Epithelial cell of proximal tubule (primary cell): Measurements from ENCODE around the gene RXFP4. TPM values are rescaled to one million over a fixed set of nuclear protein-coding genes. Genes with fewer than 3 reads are reported as not detected.
A peak's percentile ranks its signal among the peaks of the same experiment; 100 is the strongest.
"Not testable (repeated sequence)": the region's sequence is repeated elsewhere in the genome, so short reads cannot be mapped to it uniquely, and the experiment has no call there.

Source experiments
- DNase-seq: peaks from one replicate; pipeline ENCODE4 v3.0.0-alpha.2; 2011; ENCODE audit warnings: low read depth
- H3K4me3 ChIP-seq: 2 replicates; pipeline ENCODE4 v1.5.1; 2011; ENCODE audit warnings: low read depth, mild to moderate bottlenecking, low read length
- total RNA-seq: library from RNA; depleted of rRNA; stranded (reverse); fragments of >200 nt; gene quantifications from 2 replicates; pipeline ENCODE4 v1.2.3, GENCODE V29; 2015
- TF ChIP-seq, protein P1 (sequence below): conservative IDR thresholded peaks from 2 replicates; pipeline ENCODE4 v1.5.1; 2012; ENCODE audit warnings: low read depth, mild to moderate bottlenecking, low read length

The RXFP4 gene
- total RNA-seq, 1 donor from 2014 or later = not detected

DNA sequence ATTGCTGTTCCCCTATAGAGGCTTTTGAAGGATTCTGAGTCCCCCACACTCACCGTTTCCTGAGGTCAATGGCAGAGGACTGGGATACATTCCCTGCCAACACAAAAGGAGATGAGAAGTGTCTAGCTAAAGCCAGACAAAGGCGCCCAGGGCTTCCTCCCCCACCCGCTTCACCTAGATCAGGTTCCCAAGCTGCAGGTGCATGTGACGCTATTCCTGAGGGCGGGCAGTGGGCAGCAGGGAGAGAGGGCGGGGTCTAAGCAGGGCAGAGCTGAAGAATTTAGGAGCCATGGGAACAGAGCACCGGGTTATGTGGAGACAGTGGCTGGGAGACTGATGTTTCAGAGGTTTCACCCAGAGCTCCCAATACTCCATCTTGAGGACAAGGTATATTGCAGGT is 42.9 kb downstream of the RXFP4 start:
- TF ChIP-seq, protein P1, sequence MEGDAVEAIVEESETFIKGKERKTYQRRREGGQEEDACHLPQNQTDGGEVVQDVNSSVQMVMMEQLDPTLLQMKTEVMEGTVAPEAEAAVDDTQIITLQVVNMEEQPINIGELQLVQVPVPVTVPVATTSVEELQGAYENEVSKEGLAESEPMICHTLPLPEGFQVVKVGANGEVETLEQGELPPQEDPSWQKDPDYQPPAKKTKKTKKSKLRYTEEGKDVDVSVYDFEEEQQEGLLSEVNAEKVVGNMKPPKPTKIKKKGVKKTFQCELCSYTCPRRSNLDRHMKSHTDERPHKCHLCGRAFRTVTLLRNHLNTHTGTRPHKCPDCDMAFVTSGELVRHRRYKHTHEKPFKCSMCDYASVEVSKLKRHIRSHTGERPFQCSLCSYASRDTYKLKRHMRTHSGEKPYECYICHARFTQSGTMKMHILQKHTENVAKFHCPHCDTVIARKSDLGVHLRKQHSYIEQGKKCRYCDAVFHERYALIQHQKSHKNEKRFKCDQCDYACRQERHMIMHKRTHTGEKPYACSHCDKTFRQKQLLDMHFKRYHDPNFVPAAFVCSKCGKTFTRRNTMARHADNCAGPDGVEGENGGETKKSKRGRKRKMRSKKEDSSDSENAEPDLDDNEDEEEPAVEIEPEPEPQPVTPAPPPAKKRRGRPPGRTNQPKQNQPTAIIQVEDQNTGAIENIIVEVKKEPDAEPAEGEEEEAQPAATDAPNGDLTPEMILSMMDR = no peak
- no peak overlapping the region for H3K4me3 ChIP-seq
- no peak for DNase-seq

DNA sequence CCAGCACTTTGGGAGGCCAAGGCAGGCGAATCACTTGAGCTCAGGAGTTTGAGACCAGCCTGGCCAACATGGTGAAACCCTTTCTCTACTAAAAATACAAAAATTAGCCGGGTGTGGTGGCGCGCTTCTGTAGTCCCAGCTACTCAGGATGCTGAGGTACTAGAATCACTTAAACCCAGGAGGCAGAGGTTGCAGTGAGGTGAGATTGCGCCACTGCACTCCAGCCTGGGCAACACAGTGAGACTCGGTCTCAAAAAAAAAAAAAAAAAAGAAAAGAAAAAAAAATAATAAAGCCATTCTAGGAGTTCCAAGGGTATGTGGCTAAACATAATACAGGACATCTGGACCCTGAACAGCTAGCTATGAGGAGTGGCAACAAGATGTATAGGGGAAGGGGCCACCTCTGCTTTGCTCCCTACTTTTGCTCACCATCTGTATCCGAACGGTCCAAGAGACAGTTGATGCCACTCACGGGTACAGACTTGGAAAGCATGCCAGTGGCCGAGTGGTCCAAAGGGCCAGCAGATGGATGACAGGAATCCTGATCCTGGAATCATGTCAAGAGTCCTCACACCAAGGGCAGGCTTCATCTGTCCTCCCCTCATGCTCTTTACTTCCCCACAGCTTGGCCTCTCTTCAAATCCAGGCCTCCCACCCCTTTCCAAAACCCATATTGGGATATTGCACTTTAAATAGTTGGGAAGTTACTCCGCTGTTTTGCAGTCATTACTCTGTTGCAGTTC is 43.6 kb downstream of the RXFP4 start:
- not testable (repeated sequence) for DNase-seq, H3K4me3 ChIP-seq

DNA sequence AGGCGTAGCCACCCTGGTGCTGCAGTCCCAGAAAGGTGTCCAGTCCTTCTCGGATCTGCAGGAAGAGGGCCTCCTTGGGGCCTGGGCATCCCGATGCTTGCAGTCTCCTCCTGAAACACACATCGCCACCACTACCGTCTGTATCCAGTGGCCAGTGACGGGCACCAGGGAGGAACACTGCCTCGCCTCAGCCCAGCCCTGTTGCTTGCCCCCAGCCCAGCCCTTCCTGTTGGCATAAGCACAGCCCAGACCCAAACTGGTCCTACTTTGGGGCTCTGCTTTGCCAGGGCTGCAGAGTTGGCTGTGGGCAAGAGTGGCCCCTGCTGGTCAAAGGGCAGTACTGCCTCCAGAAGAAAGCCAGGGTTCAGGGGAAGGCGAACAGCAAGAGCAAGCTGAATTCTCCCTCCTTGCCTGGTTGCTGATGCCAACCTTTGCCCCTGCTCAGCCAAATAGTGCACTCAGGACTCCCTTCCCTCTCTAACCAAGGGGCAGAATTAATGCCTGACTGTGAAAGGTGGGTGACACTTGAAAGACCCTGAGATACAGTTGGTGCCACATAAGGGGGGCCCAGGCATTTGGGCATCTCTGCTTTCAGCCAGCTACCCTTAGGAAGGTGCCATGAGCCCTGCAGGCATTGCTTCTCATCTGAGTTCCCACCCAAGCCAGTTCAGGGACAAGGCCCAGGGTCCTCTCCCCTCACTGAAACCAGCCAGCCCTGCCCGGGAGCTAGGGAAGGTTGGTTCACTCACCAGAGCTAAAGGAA is 48.0 kb downstream of the RXFP4 start:
- TF ChIP-seq, protein P1 = peak; percentile 98
- no peak for DNase-seq
- H3K4me3 ChIP-seq = no peak overlapping the region

DNA sequence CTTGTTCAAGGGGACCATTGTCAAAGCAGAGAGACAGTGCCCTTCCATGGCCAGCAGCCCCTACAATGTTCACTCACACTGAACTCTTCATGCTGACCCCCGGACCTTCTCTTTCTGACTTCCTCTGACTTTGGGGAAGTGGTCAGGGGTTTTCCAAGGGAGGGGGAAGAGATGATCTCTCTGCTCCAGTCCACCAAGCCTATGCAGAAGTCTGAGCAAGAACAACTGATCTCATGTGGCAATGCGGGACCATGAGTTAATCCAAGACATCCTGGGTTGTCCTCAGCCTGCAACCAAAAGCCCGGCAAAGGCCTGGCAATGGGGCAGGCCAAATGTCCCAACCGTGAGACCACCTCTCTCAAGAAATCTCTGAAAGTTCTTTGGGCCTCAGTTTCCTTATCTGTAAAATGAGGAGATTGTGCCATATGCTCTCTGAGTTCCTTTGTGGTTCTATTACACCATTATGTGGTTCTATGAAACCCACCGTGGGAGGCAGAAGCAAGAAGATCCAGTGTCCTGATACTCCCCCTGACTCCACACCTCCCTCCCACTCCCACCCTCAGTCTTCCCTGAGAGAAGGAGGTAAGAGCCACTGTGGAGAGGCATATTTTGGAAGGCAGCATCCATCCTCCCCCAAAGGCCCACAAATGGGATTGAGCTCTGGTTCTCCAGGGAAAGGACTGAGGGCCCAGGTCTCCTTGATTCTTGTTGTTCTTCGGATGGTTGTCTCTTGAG is 48.7 kb downstream of the RXFP4 start:
- TF ChIP-seq, protein P1 = no peak
- no peak for DNase-seq

More for the DNA sequence above, 48.7 kb downstream of the RXFP4 start:
- no peak overlapping the region for H3K4me3 ChIP-seq

Other genes with a start within 250 kb of the RXFP4 start
- 13.9 and 22.7 TPM in 2 replicates for gene GON4L, start 84.4 kb upstream of the RXFP4 start, total RNA-seq
- gene SYT11, start 82.1 kb upstream of the RXFP4 start, total RNA-seq = 13.2 and 15.4 TPM in 2 replicates
- 16.3 and 17.6 TPM in 2 replicates for gene RIT1, start 30.3 kb upstream of the RXFP4 start, total RNA-seq
- gene KHDC4, start 7.2 kb upstream of the RXFP4 start, total RNA-seq = 30.8 and 36.7 TPM in 2 replicates
- 62.5 and 89.7 TPM in 2 replicates for gene ARHGEF2, start 36.9 kb downstream of the RXFP4 start, total RNA-seq
- gene SSR2, start 79.3 kb downstream of the RXFP4 start, total RNA-seq = 450 and 635 TPM in 2 replicates
- gene UBQLN4, start 112.2 kb downstream of the RXFP4 start, total RNA-seq = 28.2 and 29.7 TPM in 2 replicates
- gene LAMTOR2, start 113.1 kb downstream of the RXFP4 start, total RNA-seq = 94.8 and 97.0 TPM in 2 replicates
- gene RAB25, start 119.5 kb downstream of the RXFP4 start, total RNA-seq = 17.8 and 47.5 TPM in 2 replicates
- gene MEX3A, start 140.8 kb downstream of the RXFP4 start, total RNA-seq = 14.8 and 19.0 TPM in 2 replicates
- gene LMNA, start 173.1 kb downstream of the RXFP4 start, total RNA-seq = 358 and 433 TPM in 2 replicates
- 1.4 and 3.5 TPM in 2 replicates for gene SEMA4A, start 211.9 kb downstream of the RXFP4 start, total RNA-seq